ENCODE results near the gene TAS1R1.
A peak's percentile ranks its signal among the peaks of the same experiment; 100 is the strongest.

The TAS1R1 gene

DNA sequence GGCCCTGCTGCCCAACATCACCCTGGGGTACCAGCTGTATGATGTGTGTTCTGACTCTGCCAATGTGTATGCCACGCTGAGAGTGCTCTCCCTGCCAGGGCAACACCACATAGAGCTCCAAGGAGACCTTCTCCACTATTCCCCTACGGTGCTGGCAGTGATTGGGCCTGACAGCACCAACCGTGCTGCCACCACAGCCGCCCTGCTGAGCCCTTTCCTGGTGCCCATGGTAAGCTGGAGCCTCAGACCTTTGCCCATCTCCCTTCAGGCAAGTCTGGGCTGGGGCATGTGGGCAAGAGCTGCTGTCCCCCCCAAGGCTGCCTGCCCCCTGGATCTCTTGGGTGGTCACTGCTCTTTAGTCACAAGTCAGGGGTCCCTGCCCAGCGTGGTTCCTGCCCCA, 15.9 kb downstream of the TAS1R1 start:
- no peak overlapping the region for H3K23ac ChIP-seq (ENCODE audit: low read depth, low read length, poor library complexity)
- no peak overlapping the region for H3K9ac ChIP-seq (ENCODE audit: low read depth, low read length, poor library complexity)
- H2AK5ac ChIP-seq (ENCODE audit: low read depth, low read length): peak overlapping the region; percentile 75
- no CpG with 5 or more reads among the region's 5 CpGs for WGBS, 2 donors (ENCODE audit: extremely low coverage in 2 of 2, insufficient read length in 2 of 2, insufficient replicate concordance in 1 of 2)
- no peak overlapping the region for H3K4ac ChIP-seq (ENCODE audit: low read length)
- H2BK12ac ChIP-seq (ENCODE audit: low read length): no peak overlapping the region
- no peak overlapping the region for H3K4me2 ChIP-seq (ENCODE audit: insufficient read depth, low read length, poor library complexity, severe bottlenecking)
- H3K18ac ChIP-seq (ENCODE audit: low read length): no peak overlapping the region
- peaks cover 0 to 2% of the 10 kb centered on the region in 2 donors for H3K4me1 ChIP-seq (ENCODE audit: control insufficient read depth in 2 of 2, insufficient read depth in 1 of 2, low read depth in 1 of 2, low read length in 2 of 2)
- no peak overlapping the region for H3K14ac ChIP-seq (ENCODE audit: low read length)
- DNase-seq (ENCODE audit: low spot score): no peak
- H2BK5ac ChIP-seq (ENCODE audit: low read length): no peak overlapping the region
- peaks cover 0 to 32% (median 0%) of the 10 kb centered on the region in 3 experiments for H3K27me3 ChIP-seq (ENCODE audit: control insufficient read depth in 3 of 3, insufficient read depth in 3 of 3, low read depth in 1 of 3, low read length in 3 of 3)
- peaks cover 0 to 4% of the 10 kb centered on the region in 2 donors for H3K9me3 ChIP-seq (replicated peaks in 1 of 2; ENCODE audit: control insufficient read depth in 2 of 2, insufficient read depth in 1 of 2, low read depth in 1 of 2, low read length in 2 of 2)
- H2BK120ac ChIP-seq (ENCODE audit: low read depth, low read length): peak overlapping the region; percentile 72
- no peaks in the 10 kb centered on the region for H3K79me1 ChIP-seq (ENCODE audit: low read depth, low read length)
- H3K36me3 ChIP-seq (replicated peaks in 1 of 2; ENCODE audit: control insufficient read depth in 2 of 2, insufficient read depth in 2 of 2, low read length in 2 of 2): no peaks in the 10 kb centered on the region
- H3K27ac ChIP-seq (replicated peaks; ENCODE audit: low read length): no peak overlapping the region
- H2AFZ ChIP-seq (ENCODE audit: low read length): no peak overlapping the region
- H2BK15ac ChIP-seq (ENCODE audit: low read length): peak overlapping the region; percentile 75
- H4K8ac ChIP-seq (ENCODE audit: low read depth, low read length): no peak overlapping the region
- H4K91ac ChIP-seq (ENCODE audit: low read depth, low read length, poor library complexity): no peak overlapping the region
- no peak overlapping the region for H3K4me3 ChIP-seq (ENCODE audit: low read length in 2 of 2)

DNA sequence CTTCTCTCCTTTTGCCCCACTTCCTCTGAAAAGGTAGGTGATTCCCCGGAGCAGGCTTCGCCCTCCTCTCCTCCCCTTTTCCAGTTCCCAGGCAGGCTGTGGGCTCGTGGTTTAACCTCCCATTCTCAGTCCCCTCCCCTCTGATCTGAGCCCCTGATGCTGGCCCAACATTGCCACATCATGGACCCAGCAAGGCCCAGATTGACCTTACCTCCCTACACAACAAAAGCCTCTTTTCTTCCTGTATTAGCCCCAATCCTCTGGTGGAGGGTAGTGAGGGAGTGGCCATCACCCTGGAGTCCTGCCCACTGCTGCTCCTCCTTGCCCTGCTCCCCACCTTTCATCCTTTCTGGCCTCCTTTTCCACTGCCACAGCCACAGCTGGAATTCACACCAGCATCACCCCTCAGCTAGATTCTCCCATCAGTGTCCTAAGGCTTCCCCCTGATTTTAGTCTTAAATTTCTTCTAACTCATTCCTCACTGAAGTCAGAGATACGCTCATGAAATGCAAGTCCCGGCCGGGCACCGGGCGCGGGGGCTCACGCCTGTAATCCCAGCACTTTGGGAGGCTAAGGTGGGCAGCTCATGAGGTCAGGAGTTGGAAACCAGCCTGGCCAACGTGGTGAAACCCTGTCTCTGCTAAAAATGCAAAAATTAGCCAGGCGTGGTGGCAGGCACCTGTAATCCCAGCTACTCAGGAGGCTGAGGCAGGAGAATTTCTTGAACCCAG, 17.7 kb downstream of the TAS1R1 start:
- Histone ChIP-seq H3K9me3 (replicated peaks in 1 of 2; ENCODE audit: control insufficient read depth in 2 of 2, insufficient read depth in 1 of 2, low read depth in 1 of 2, low read length in 2 of 2) (peaks cover 0 to 4% of the 10 kb centered on the region in 2 donors), H4K8ac (ENCODE audit: low read depth, low read length) (no peak overlapping the region), H3K4me3 (ENCODE audit: low read length in 2 of 2) (no peak overlapping the region), H3K23ac (ENCODE audit: low read depth, low read length, poor library complexity) (no peak overlapping the region), H3K27ac (replicated peaks; ENCODE audit: low read length) (no peak overlapping the region), H2BK12ac (ENCODE audit: low read length) (no peak overlapping the region), H3K79me1 (ENCODE audit: low read depth, low read length) (no peaks in the 10 kb centered on the region), H3K4me1 (ENCODE audit: control insufficient read depth in 2 of 2, insufficient read depth in 1 of 2, low read depth in 1 of 2, low read length in 2 of 2) (peaks cover 0 to 3% of the 10 kb centered on the region in 2 donors), H3K27me3 (ENCODE audit: control insufficient read depth in 3 of 3, insufficient read depth in 3 of 3, low read depth in 1 of 3, low read length in 3 of 3) (peaks cover 0 to 28% (median 0%) of the 10 kb centered on the region in 3 experiments), H3K9ac (ENCODE audit: low read depth, low read length, poor library complexity) (no peak overlapping the region), H3K18ac (ENCODE audit: low read length) (no peak overlapping the region), H2BK5ac (ENCODE audit: low read length) (no peak overlapping the region), H2AK5ac (ENCODE audit: low read depth, low read length) (no peak overlapping the region), H2BK15ac (ENCODE audit: low read length) (no peak overlapping the region), H4K91ac (ENCODE audit: low read depth, low read length, poor library complexity) (no peak overlapping the region), H3K14ac (ENCODE audit: low read length) (no peak overlapping the region), H2BK120ac (ENCODE audit: low read depth, low read length) (no peak overlapping the region), H2AFZ (ENCODE audit: low read length) (peak overlapping the region; percentile 37), H3K36me3 (replicated peaks in 1 of 2; ENCODE audit: control insufficient read depth in 2 of 2, insufficient read depth in 2 of 2, low read length in 2 of 2) (no peaks in the 10 kb centered on the region), H3K4ac (ENCODE audit: low read length) (no peak overlapping the region), H3K4me2 (ENCODE audit: insufficient read depth, low read length, poor library complexity, severe bottlenecking) (no peak overlapping the region)
- no peak for DNase-seq (ENCODE audit: low spot score)
- WGBS, 2 donors (ENCODE audit: extremely low coverage in 2 of 2, insufficient read length in 2 of 2, insufficient replicate concordance in 1 of 2): no CpG with 5 or more reads among the region's 12 CpGs

DNA sequence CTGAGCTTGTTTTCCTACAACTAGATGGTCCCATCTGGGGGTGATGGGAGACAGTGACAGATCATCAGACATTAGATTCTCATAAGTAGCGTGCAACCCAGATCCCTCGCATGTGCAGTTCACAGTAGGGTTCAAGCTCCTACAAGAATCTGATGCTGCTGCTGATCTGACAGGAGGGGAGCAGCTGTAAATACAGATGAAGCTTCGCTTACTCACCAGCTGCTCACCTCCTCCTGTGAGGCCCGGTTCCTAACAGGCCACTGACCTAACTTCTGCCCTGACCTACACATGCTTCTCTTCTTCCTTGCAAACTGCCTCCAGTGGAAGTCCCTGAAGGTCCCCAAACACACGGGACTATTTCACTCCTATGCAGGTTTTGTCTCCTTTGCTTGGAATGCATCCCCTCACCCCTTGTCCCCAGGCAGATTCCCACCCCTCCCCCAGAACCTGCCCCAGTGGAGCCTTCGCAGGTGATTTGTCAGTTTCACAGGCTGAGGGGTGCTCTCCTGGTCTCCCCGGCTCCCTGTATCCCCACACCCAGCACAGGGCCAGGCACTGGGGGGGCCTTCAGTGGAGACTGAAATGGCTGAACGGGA, 19.0 kb downstream of the TAS1R1 start:
- peak overlapping the region; percentile 69 for H3K23ac ChIP-seq (ENCODE audit: low read depth, low read length, poor library complexity)
- no peak overlapping the region for H3K27ac ChIP-seq (replicated peaks; ENCODE audit: low read length)
- H3K14ac ChIP-seq (ENCODE audit: low read length): peak overlapping the region; percentile 66
- H4K91ac ChIP-seq (ENCODE audit: low read depth, low read length, poor library complexity): no peak overlapping the region
- H3K4ac ChIP-seq (ENCODE audit: low read length): no peak overlapping the region
- H3K36me3 ChIP-seq (replicated peaks in 1 of 2; ENCODE audit: control insufficient read depth in 2 of 2, insufficient read depth in 2 of 2, low read length in 2 of 2): no peaks in the 10 kb centered on the region
- H3K4me3 ChIP-seq (ENCODE audit: low read length in 2 of 2): no peak overlapping the region
- peaks cover 0 to 4% of the 10 kb centered on the region in 2 donors for H3K9me3 ChIP-seq (replicated peaks in 1 of 2; ENCODE audit: control insufficient read depth in 2 of 2, insufficient read depth in 1 of 2, low read depth in 1 of 2, low read length in 2 of 2)
- no peak overlapping the region for H2BK5ac ChIP-seq (ENCODE audit: low read length)
- H3K4me1 ChIP-seq (ENCODE audit: control insufficient read depth in 2 of 2, insufficient read depth in 1 of 2, low read depth in 1 of 2, low read length in 2 of 2): peaks cover 2 to 15% of the 10 kb centered on the region in 2 donors
- no peak overlapping the region for H4K8ac ChIP-seq (ENCODE audit: low read depth, low read length)
- no peak overlapping the region for H3K18ac ChIP-seq (ENCODE audit: low read length)
- no peak for DNase-seq (ENCODE audit: low spot score)
- WGBS, 2 donors (ENCODE audit: extremely low coverage in 2 of 2, insufficient read length in 2 of 2, insufficient replicate concordance in 1 of 2): no CpG with 5 or more reads among the region's 8 CpGs
- peaks cover 2% of the 10 kb centered on the region for H3K79me1 ChIP-seq (ENCODE audit: low read depth, low read length)
- no peak overlapping the region for H2AFZ ChIP-seq (ENCODE audit: low read length)
- no peak overlapping the region for H2BK120ac ChIP-seq (ENCODE audit: low read depth, low read length)
- no peak overlapping the region for H3K9ac ChIP-seq (ENCODE audit: low read depth, low read length, poor library complexity)
- no peak overlapping the region for H2BK15ac ChIP-seq (ENCODE audit: low read length)
- peak overlapping the region; percentile 40 for H2AK5ac ChIP-seq (ENCODE audit: low read depth, low read length)
- H3K4me2 ChIP-seq (ENCODE audit: insufficient read depth, low read length, poor library complexity, severe bottlenecking): no peak overlapping the region
- peaks cover 0 to 24% (median 0%) of the 10 kb centered on the region in 3 experiments for H3K27me3 ChIP-seq (ENCODE audit: control insufficient read depth in 3 of 3, insufficient read depth in 3 of 3, low read depth in 1 of 3, low read length in 3 of 3)
- H2BK12ac ChIP-seq (ENCODE audit: low read length): peak overlapping the region; percentile 53

DNA sequence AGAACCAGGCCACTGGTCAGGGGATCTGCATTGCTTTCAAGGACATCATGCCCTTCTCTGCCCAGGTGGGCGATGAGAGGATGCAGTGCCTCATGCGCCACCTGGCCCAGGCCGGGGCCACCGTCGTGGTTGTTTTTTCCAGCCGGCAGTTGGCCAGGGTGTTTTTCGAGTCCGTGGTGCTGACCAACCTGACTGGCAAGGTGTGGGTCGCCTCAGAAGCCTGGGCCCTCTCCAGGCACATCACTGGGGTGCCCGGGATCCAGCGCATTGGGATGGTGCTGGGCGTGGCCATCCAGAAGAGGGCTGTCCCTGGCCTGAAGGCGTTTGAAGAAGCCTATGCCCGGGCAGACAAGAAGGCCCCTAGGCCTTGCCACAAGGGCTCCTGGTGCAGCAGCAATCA, 19.7 kb downstream of the TAS1R1 start:
- Histone ChIP-seq H4K91ac (ENCODE audit: low read depth, low read length, poor library complexity) (no peak overlapping the region), H3K4me2 (ENCODE audit: insufficient read depth, low read length, poor library complexity, severe bottlenecking) (no peak overlapping the region), H2BK15ac (ENCODE audit: low read length) (peak overlapping the region; percentile 9), H2AFZ (ENCODE audit: low read length) (no peak overlapping the region), H2BK12ac (ENCODE audit: low read length) (no peak overlapping the region), H3K4me1 (ENCODE audit: control insufficient read depth in 2 of 2, insufficient read depth in 1 of 2, low read depth in 1 of 2, low read length in 2 of 2) (peaks cover 7 to 18% of the 10 kb centered on the region in 2 donors), H3K9me3 (replicated peaks in 1 of 2; ENCODE audit: control insufficient read depth in 2 of 2, insufficient read depth in 1 of 2, low read depth in 1 of 2, low read length in 2 of 2) (peaks cover 0 to 4% of the 10 kb centered on the region in 2 donors), H3K18ac (ENCODE audit: low read length) (no peak overlapping the region), H3K4ac (ENCODE audit: low read length) (no peak overlapping the region), H3K27me3 (ENCODE audit: control insufficient read depth in 3 of 3, insufficient read depth in 3 of 3, low read depth in 1 of 3, low read length in 3 of 3) (peaks cover 0 to 18% (median 0%) of the 10 kb centered on the region in 3 experiments), H3K27ac (replicated peaks; ENCODE audit: low read length) (no peak overlapping the region), H3K79me1 (ENCODE audit: low read depth, low read length) (peaks cover 4% of the 10 kb centered on the region), H2BK5ac (ENCODE audit: low read length) (peak overlapping the region; percentile 35), H2BK120ac (ENCODE audit: low read depth, low read length) (no peak overlapping the region), H3K36me3 (replicated peaks in 1 of 2; ENCODE audit: control insufficient read depth in 2 of 2, insufficient read depth in 2 of 2, low read length in 2 of 2) (no peaks in the 10 kb centered on the region), H3K4me3 (ENCODE audit: low read length in 2 of 2) (no peak overlapping the region), H4K8ac (ENCODE audit: low read depth, low read length) (no peak overlapping the region), H3K23ac (ENCODE audit: low read depth, low read length, poor library complexity) (peak overlapping the region; percentile 69), H3K9ac (ENCODE audit: low read depth, low read length, poor library complexity) (no peak overlapping the region), H2AK5ac (ENCODE audit: low read depth, low read length) (peak overlapping the region; percentile 40), H3K14ac (ENCODE audit: low read length) (peak overlapping the region; percentile 66)
- WGBS, 2 donors (ENCODE audit: extremely low coverage in 2 of 2, insufficient read length in 2 of 2, insufficient replicate concordance in 1 of 2): no CpG with 5 or more reads among the region's 14 CpGs
- no peak for DNase-seq (ENCODE audit: low spot score)

Data from neuronal stem cell (in vitro differentiated cells).